A673 (cell line): Measurements from ENCODE around the gene DIP2B. TPM values are rescaled to one million over a fixed set of nuclear protein-coding genes. Genes with fewer than 3 reads are reported as not detected.

Experiments
- Bru-seq: library from RNA; stranded (reverse); fragments of 400-500 nt; gene quantifications from one replicate; lab custom pipeline; 2021; lab: Mats Ljungman, UMichigan
- BruChase-seq, 2 experiments: library from RNA; stranded (reverse); fragments of 400-500 nt; gene quantifications; one replicate each; lab custom pipeline; 2021; lab: Mats Ljungman, UMichigan
- BruUV-seq: library from RNA; stranded (reverse); fragments of 400-500 nt; replicated peaks from 2 replicates; lab custom pipeline; 2021; lab: Mats Ljungman, UMichigan
- CTCF ChIA-PET: fragments of 300-600 bp; sonication (Branson Sonifier 250); formaldehyde crosslinking; loops from one replicate; lab custom pipeline; 2022; ENCODE audit warnings: antibody characterized with exemption; lab: Charles Lee
- POLR2A ChIA-PET: fragments of 300-600 bp; sonication (Branson Sonifier 250); formaldehyde crosslinking; loops from one replicate; lab custom pipeline; 2022; ENCODE audit warnings: antibody characterized with exemption; ENCODE audit not compliant: low non-redundant PET; lab: Charles Lee
- DNase-seq: peaks from one replicate; pipeline ENCODE4 v3.0.0-alpha.2; 2015; ENCODE audit warnings: low spot score
- H3K27ac ChIP-seq: fragments of 200-600 bp; sonication (generic); 2 replicates; pipeline ENCODE4 v1.5.1; 2016; ENCODE audit warnings: mixed run types, low read depth, mild to moderate bottlenecking, mixed read lengths, antibody characterized with exemption, low read length; ENCODE audit not compliant: poor library complexity, severe bottlenecking
- H3K27me3 ChIP-seq: fragments of 200-600 bp; sonication (generic); replicated peaks from 2 replicates; pipeline ENCODE4 v1.6.1; 2017; ENCODE audit warnings: mixed run types, low read depth, mild to moderate bottlenecking, mixed read lengths, antibody characterized with exemption, low read length; ENCODE audit not compliant: insufficient read depth, poor library complexity
- H3K36me3 ChIP-seq: fragments of 200-600 bp; sonication (generic); 2 replicates; pipeline ENCODE4 v1.6.1; 2016; ENCODE audit warnings: mixed run types, mild to moderate bottlenecking, mixed read lengths, antibody characterized with exemption, low read length; ENCODE audit not compliant: insufficient read depth, poor library complexity, severe bottlenecking
- H3K4me1 ChIP-seq: fragments of 200-600 bp; sonication (generic); 2 replicates; pipeline ENCODE4 v1.6.1; 2017; ENCODE audit warnings: mixed run types, mild to moderate bottlenecking, mixed read lengths, antibody characterized with exemption, low read length; ENCODE audit not compliant: insufficient read depth, poor library complexity, severe bottlenecking
- H3K4me3 ChIP-seq: fragments of 200-600 bp; sonication (generic); 2 replicates; pipeline ENCODE4 v1.5.1; 2016; ENCODE audit warnings: low read depth, mixed run types, mild to moderate bottlenecking, mixed read lengths, low read length; ENCODE audit not compliant: poor library complexity, severe bottlenecking
- H3K9me3 ChIP-seq: fragments of 200-600 bp; sonication (generic); 2 replicates; pipeline ENCODE4 v1.6.1; 2016; ENCODE audit warnings: mixed run types, low read depth, mild to moderate bottlenecking, mixed read lengths, antibody characterized with exemption, low read length; ENCODE audit not compliant: poor library complexity, severe bottlenecking
- CTCF ChIP-seq: fragments of 300-800, 200-600 bp; sonication (generic); conservative IDR thresholded peaks from 2 replicates; pipeline ENCODE4 v1.5.1; 2017; ENCODE audit warnings: low read depth, mild to moderate bottlenecking, antibody characterized with exemption, low read length, moderate library complexity, mixed read lengths
- EZH2 ChIP-seq: fragments of 200-600 bp; sonication (generic); IDR thresholded peaks from 2 replicates; pipeline ENCODE4 v1.6.1; 2017; ENCODE audit warnings: borderline replicate concordance, low read depth, mild to moderate bottlenecking, mixed read lengths, antibody characterized with exemption, low read length; ENCODE audit not compliant: poor library complexity, severe bottlenecking
- intact Hi-C: fragments of 100-400 bp; cut with micrococcal nuclease; formaldehyde crosslinking; loops from one replicate; pipeline ENCODE4 v1.10.0; 2022; ENCODE audit not compliant: unreplicated experiment
- long read RNA-seq: library from polyadenylated mRNA; stranded (forward); transcript quantifications from one replicate; pipeline ENCODE4 v2.0.0, GENCODE V29; 2022
- total RNA-seq: library from RNA; stranded (reverse); gene quantifications from 2 replicates; pipeline ENCODE4 v1.2.3, GENCODE V29; 2021

Gene DIP2B, protein sequence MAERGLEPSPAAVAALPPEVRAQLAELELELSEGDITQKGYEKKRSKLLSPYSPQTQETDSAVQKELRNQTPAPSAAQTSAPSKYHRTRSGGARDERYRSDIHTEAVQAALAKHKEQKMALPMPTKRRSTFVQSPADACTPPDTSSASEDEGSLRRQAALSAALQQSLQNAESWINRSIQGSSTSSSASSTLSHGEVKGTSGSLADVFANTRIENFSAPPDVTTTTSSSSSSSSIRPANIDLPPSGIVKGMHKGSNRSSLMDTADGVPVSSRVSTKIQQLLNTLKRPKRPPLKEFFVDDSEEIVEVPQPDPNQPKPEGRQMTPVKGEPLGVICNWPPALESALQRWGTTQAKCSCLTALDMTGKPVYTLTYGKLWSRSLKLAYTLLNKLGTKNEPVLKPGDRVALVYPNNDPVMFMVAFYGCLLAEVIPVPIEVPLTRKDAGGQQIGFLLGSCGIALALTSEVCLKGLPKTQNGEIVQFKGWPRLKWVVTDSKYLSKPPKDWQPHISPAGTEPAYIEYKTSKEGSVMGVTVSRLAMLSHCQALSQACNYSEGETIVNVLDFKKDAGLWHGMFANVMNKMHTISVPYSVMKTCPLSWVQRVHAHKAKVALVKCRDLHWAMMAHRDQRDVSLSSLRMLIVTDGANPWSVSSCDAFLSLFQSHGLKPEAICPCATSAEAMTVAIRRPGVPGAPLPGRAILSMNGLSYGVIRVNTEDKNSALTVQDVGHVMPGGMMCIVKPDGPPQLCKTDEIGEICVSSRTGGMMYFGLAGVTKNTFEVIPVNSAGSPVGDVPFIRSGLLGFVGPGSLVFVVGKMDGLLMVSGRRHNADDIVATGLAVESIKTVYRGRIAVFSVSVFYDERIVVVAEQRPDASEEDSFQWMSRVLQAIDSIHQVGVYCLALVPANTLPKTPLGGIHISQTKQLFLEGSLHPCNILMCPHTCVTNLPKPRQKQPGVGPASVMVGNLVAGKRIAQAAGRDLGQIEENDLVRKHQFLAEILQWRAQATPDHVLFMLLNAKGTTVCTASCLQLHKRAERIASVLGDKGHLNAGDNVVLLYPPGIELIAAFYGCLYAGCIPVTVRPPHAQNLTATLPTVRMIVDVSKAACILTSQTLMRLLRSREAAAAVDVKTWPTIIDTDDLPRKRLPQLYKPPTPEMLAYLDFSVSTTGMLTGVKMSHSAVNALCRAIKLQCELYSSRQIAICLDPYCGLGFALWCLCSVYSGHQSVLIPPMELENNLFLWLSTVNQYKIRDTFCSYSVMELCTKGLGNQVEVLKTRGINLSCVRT (N-terminal part only)
- total RNA-seq (37.2 and 40.5 TPM in 2 replicates), Bru-seq, nascent RNA (percentile 83 among the genes with signal in this experiment), BruChase-seq, experiment 1, labeled RNA remaining after a 2-hour chase (percentile 79 among the genes with signal in this experiment), BruChase-seq, experiment 2, labeled RNA remaining after a 6-hour chase (percentile 89 among the genes with signal in this experiment)
- long read RNA-seq, full-length matches to known transcripts = 7 of 45 reads
- long read RNA-seq, partial matches to known transcripts = 17 of 45 reads
- long read RNA-seq, other reads (novel, unspliced or antisense) = 21 of 45 reads

GRCh38 chr12:50504798-50505674 is at the start of gene DIP2B:
Gene DIP2B, plus strand, starts transcription at chr12:50504985. Its CDS starts 156 bp downstream, at chr12:50505141.
- Histone ChIP-seq H3K27me3 (no peaks in the 10 kb centered on the region), H3K4me3 (peak within 1 kb of the TSS; percentile 74), H3K9me3 (no peaks in the 10 kb centered on the region), H3K4me1 (peaks cover 35% of the 10 kb centered on the region), H3K36me3 (no peaks in the 10 kb centered on the region), H3K27ac (peak within 1 kb of the TSS; percentile 93)
- ChIA-PET CTCF (interaction anchor here (0.6 to 1.8 kb wide), 9 partner anchors 81 to 845 kb away, joined by 3 to 14 read pairs (median 3); partner anchors contain the start of gene SLC11A2), POLR2A (no interaction called here)
- intact Hi-C loops = loop anchor here (1.0 to 10.0 kb wide), 4 partner anchors 132 to 520 kb away; partner anchors contain the start of gene SLC11A2
- TF ChIP-seq CTCF (peak; percentile 84), EZH2 (no peak)
- BruUV-seq = no TSS peak
- peak; percentile 93 for DNase-seq

DNA sequence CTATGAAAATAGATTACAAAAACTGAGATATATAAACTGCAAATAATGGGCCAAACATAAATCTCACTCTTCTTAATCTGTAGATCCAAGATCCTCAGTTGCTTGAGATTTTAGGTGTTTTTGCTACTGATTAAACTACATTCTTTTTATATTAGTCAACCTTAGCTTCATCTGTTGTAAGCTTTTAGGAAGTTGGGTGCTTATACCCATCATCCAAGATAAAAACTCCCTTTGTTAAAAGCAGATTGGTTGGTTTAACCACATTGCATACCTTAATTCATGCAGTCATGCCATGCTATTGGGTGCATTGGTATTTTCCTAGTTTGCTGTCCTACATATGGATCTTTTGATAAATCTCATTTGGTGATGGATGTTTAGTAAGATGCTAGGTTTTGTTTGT is 46.2 kb upstream of the DIP2B start:
- Histone ChIP-seq H3K36me3 (peaks cover 38% of the 10 kb centered on the region), H3K4me1 (peaks cover 3% of the 10 kb centered on the region), H3K9me3 (no peaks in the 10 kb centered on the region), H3K27ac (no peak overlapping the region), H3K27me3 (no peaks in the 10 kb centered on the region), H3K4me3 (no peak overlapping the region)
- TF ChIP-seq CTCF (no peak), EZH2 (no peak)
- no peak for DNase-seq
- CTCF ChIA-PET = no interaction called here
- POLR2A ChIA-PET = no interaction called here
- no TSS peak for BruUV-seq
- intact Hi-C loops = no loop called here
